Glutamatergic neuron (in vitro differentiated cells): ENCODE data around the gene GALNT2. TPM values are rescaled to one million over a fixed set of nuclear protein-coding genes. Genes with fewer than 3 reads are reported as not detected.

Experiments used
- DNase-seq: peaks from one replicate; pipeline ENCODE4 v3.0.0; 2022
- H3K27ac Mint-ChIP-seq: one replicate; pipeline ENCODE4 v1.8.0; 2020; ENCODE audit warnings: mild to moderate bottlenecking, mixed read lengths, inconsistent platforms; ENCODE audit not compliant: unreplicated experiment
- H3K27me3 Mint-ChIP-seq: one replicate; pipeline ENCODE4 v1.8.0; 2020; ENCODE audit warnings: mild to moderate bottlenecking, moderate library complexity, mixed read lengths, inconsistent platforms; ENCODE audit not compliant: unreplicated experiment
- H3K36me3 Mint-ChIP-seq: one replicate; pipeline ENCODE4 v1.8.0; 2020; ENCODE audit warnings: mild to moderate bottlenecking, mixed read lengths, inconsistent platforms; ENCODE audit not compliant: unreplicated experiment
- H3K4me1 Mint-ChIP-seq: one replicate; pipeline ENCODE4 v1.8.0; 2020; ENCODE audit warnings: mild to moderate bottlenecking, low read depth, mixed read lengths, inconsistent platforms; ENCODE audit not compliant: unreplicated experiment
- H3K4me3 Mint-ChIP-seq: one replicate; pipeline ENCODE4 v1.8.0; 2020; ENCODE audit warnings: mild to moderate bottlenecking, mixed read lengths, inconsistent platforms; ENCODE audit not compliant: unreplicated experiment
- H3K9me3 Mint-ChIP-seq: one replicate; pipeline ENCODE4 v1.8.0; 2020; ENCODE audit warnings: mild to moderate bottlenecking, moderate library complexity, mixed read lengths, inconsistent platforms; ENCODE audit not compliant: unreplicated experiment
- CTCF ChIP-seq: fragments of 200-600 bp; sonication (generic); IDR thresholded peaks from one replicate; pipeline ENCODE4 v1.5.0; 2021; ENCODE audit not compliant: partially characterized antibody, unreplicated experiment
- total RNA-seq: library from RNA; stranded (reverse); fragmentation: NEBNext Ultra II Directional; extraction: Animal tissue kit (Norgen Biotek cat#: 25700); gene quantifications from one replicate; pipeline ENCODE4 v1.2.1, GENCODE V29; 2021; ENCODE audit not compliant: unreplicated experiment

Gene GALNT2
- total RNA-seq, 1 donor from 2014 or later: 35.2 TPM

- no peak overlapping the region for H3K27ac Mint-ChIP-seq
- H3K4me3 Mint-ChIP-seq: no peak overlapping the region
- H3K27me3 Mint-ChIP-seq: peaks cover 3% of the 10 kb centered on the region
- peaks cover 7% of the 10 kb centered on the region for H3K9me3 Mint-ChIP-seq
- DNase-seq: no peak
- H3K4me1 Mint-ChIP-seq: peaks cover 3% of the 10 kb centered on the region
- no peak for TF ChIP-seq CTCF
- peaks cover 8% of the 10 kb centered on the region for H3K36me3 Mint-ChIP-seq
Observed at GRCh38 chr1:230328342-230329015, 261.4 kb downstream of the GALNT2 start.

GRCh38 chr1:230330157-230330556 lies 263.1 kb downstream of the GALNT2 start:
- peaks cover 7% of the 10 kb centered on the region for H3K9me3 Mint-ChIP-seq
- no peak for DNase-seq
- H3K36me3 Mint-ChIP-seq: no peaks in the 10 kb centered on the region
- H3K4me1 Mint-ChIP-seq: peaks cover 3% of the 10 kb centered on the region
- no peak for TF ChIP-seq CTCF
- no peak overlapping the region for H3K4me3 Mint-ChIP-seq
- no peak overlapping the region for H3K27ac Mint-ChIP-seq
- H3K27me3 Mint-ChIP-seq: no peaks in the 10 kb centered on the region
